COLO668 (cell line): ENCODE data around the gene RPP25L.

Source experiments
- DNase-seq: peaks from one replicate; lab custom pipeline; 2025; ENCODE audit not compliant: unreplicated experiment; lab: John Stamatoyannopoulos, UW

RPP25L gene

GRCh38 chr9:34571481-34571810 is 40.5 kb downstream of the RPP25L start:
- DNase-seq: no peak

- no peak for DNase-seq
Observed at GRCh38 chr9:34570809-34571480, 41.0 kb downstream of the RPP25L start.

GRCh38 chr9:34570376-34570775 is 41.5 kb downstream of the RPP25L start:
- DNase-seq: no peak

- no peak for DNase-seq
Observed at GRCh38 chr9:34568774-34569173, 43.1 kb downstream of the RPP25L start.

- no peak for DNase-seq
Observed at GRCh38 chr9:34568133-34568532, 43.8 kb downstream of the RPP25L start.

GRCh38 chr9:34566972-34567371 is 44.9 kb downstream of the RPP25L start:
- no peak for DNase-seq

GRCh38 chr9:34566322-34566721 is 45.6 kb downstream of the RPP25L start:
- DNase-seq: no peak

- no peak for DNase-seq
Observed at GRCh38 chr9:34565856-34566255, 46.0 kb downstream of the RPP25L start.

- no peak for DNase-seq
Observed at GRCh38 chr9:34564617-34565016, 47.3 kb downstream of the RPP25L start.

- DNase-seq: no peak
Observed at GRCh38 chr9:34563262-34563661, 48.6 kb downstream of the RPP25L start.

GRCh38 chr9:34562135-34562745 is 49.7 kb downstream of the RPP25L start:
- no peak for DNase-seq

GRCh38 chr9:34560599-34561214 is 51.2 kb downstream of the RPP25L start:
- no peak for DNase-seq
